Measurements from ENCODE around the gene NTSR1.

Gene NTSR1

GRCh38 chr20:62710221-62710885 is 1.7 kb downstream of the NTSR1 start:
- no peak for DNase-seq

GRCh38 chr20:62710886-62711702 is 2.5 kb downstream of the NTSR1 start:
- DNase-seq: no peak

- no peak for DNase-seq
Observed at GRCh38 chr20:62711703-62712101, 3.1 kb downstream of the NTSR1 start.

- DNase-seq: no peak
Observed at GRCh38 chr20:62712606-62713005, 4.0 kb downstream of the NTSR1 start.

GRCh38 chr20:62714006-62714405 is 5.4 kb downstream of the NTSR1 start:
- DNase-seq: no peak

GRCh38 chr20:62714799-62715198 is 6.2 kb downstream of the NTSR1 start:
- no peak for DNase-seq

GRCh38 chr20:62715201-62715600 is 6.6 kb downstream of the NTSR1 start:
- DNase-seq: no peak

- no peak for DNase-seq
Observed at GRCh38 chr20:62716198-62716940, 7.7 kb downstream of the NTSR1 start.

GRCh38 chr20:62716941-62717310 is 8.3 kb downstream of the NTSR1 start:
- no peak for DNase-seq

- no peak for DNase-seq
Observed at GRCh38 chr20:62717933-62718332, 9.3 kb downstream of the NTSR1 start.

GRCh38 chr20:62718546-62718945 is 9.9 kb downstream of the NTSR1 start:
- no peak for DNase-seq

GRCh38 chr20:62719250-62719935 is 10.8 kb downstream of the NTSR1 start:
- DNase-seq: no peak

GRCh38 chr20:62721511-62722370 is 13.1 kb downstream of the NTSR1 start:
- DNase-seq: no peak

GRCh38 chr20:62722627-62723026 is 14.0 kb downstream of the NTSR1 start:
- DNase-seq: no peak

GRCh38 chr20:62723351-62723750 is 14.7 kb downstream of the NTSR1 start:
- no peak for DNase-seq

- DNase-seq: no peak
Observed at GRCh38 chr20:62723768-62724450, 15.3 kb downstream of the NTSR1 start.

GRCh38 chr20:62724692-62725595 is 16.3 kb downstream of the NTSR1 start:
- no peak for DNase-seq

- DNase-seq: no peak
Observed at GRCh38 chr20:62725596-62726268, 17.1 kb downstream of the NTSR1 start.

- no peak for DNase-seq
Observed at GRCh38 chr20:62726276-62726675, 17.6 kb downstream of the NTSR1 start.
